CD4-positive, alpha-beta memory T cell (primary cell): Measurements from ENCODE around the gene TAF5. TPM values are rescaled to one million over a fixed set of nuclear protein-coding genes. Genes with fewer than 3 reads are reported as not detected.

Experiments
- CTCF ChIA-PET: fragments of 350-600 bp; sonication (Branson Sonifier 250); formaldehyde crosslinking; loops from one replicate; lab custom pipeline; 2021; ENCODE audit warnings: inconsistent platforms; ENCODE audit not compliant: partially characterized antibody; lab: Charles Lee
- POLR2A ChIA-PET: fragments of 350-600 bp; sonication (Branson Sonifier 250); formaldehyde crosslinking; loops from one replicate; lab custom pipeline; 2021; ENCODE audit not compliant: partially characterized antibody; lab: Charles Lee
- DNase-seq, 5 donors: peaks; one replicate each; pipeline versions ENCODE4 v3.0.0 to v3.0.0-alpha.2; 2020 to 2022; ENCODE audit warnings: mixed read lengths in 1 of 5
- H3K27ac ChIP-seq: one replicate; pipeline ENCODE4 v1.7.0; 2013; ENCODE audit warnings: low read depth, low read length
- H3K27me3 ChIP-seq: 2 replicates; pipeline ENCODE4 v1.7.0; 2013; ENCODE audit warnings: mild to moderate bottlenecking, low read length, moderate library complexity; ENCODE audit not compliant: insufficient read depth
- H3K36me3 ChIP-seq: 2 replicates; pipeline ENCODE4 v1.7.0; 2013; ENCODE audit warnings: mild to moderate bottlenecking, low read length, moderate library complexity; ENCODE audit not compliant: insufficient read depth
- H3K4me1 ChIP-seq: 2 replicates; pipeline ENCODE4 v1.7.0; 2013; ENCODE audit warnings: mild to moderate bottlenecking, low read length, moderate library complexity; ENCODE audit not compliant: insufficient read depth
- H3K4me3 ChIP-seq, 2 donors: one replicate each; pipeline ENCODE4 v1.7.0; 2013; ENCODE audit warnings: low read length in 2 of 2, mild to moderate bottlenecking in 1 of 2
- H3K9me3 ChIP-seq, 2 donors: one replicate each; pipeline ENCODE4 v1.7.0; 2013; ENCODE audit warnings: low read length in 2 of 2, control low read depth in 1 of 2; ENCODE audit not compliant: control insufficient read depth in 1 of 2
- H3K27ac Mint-ChIP-seq, 7 donors: one replicate each; pipeline ENCODE4 v1.8.0; 2020 to 2021; ENCODE audit warnings: mixed read lengths in 7 of 7, mild to moderate bottlenecking in 6 of 7, inconsistent platforms in 3 of 7, moderate library complexity in 3 of 7
- H3K27me3 Mint-ChIP-seq, 2 donors: one replicate each; pipeline ENCODE4 v1.8.0; 2020 to 2021; ENCODE audit warnings: mixed read lengths in 2 of 2
- H3K36me3 Mint-ChIP-seq, 2 donors: one replicate each; pipeline ENCODE4 v1.8.0; 2020 to 2021; ENCODE audit warnings: mixed read lengths in 2 of 2, inconsistent platforms in 1 of 2, mild to moderate bottlenecking in 1 of 2
- H3K4me1 Mint-ChIP-seq, 4 donors: one replicate each; pipeline ENCODE4 v1.8.0; 2020 to 2021; ENCODE audit warnings: mixed read lengths in 4 of 4, mild to moderate bottlenecking in 1 of 4
- H3K4me3 Mint-ChIP-seq, 8 donors: one replicate each; pipeline ENCODE4 v1.8.0; 2020 to 2021; ENCODE audit warnings: mixed read lengths in 8 of 8, mild to moderate bottlenecking in 7 of 8, moderate library complexity in 6 of 8, inconsistent platforms in 3 of 8
- H3K9me3 Mint-ChIP-seq, 8 donors: one replicate each; pipeline ENCODE4 v1.8.0; 2020 to 2021; ENCODE audit warnings: mixed read lengths in 8 of 8, mild to moderate bottlenecking in 5 of 8, inconsistent platforms in 3 of 8, moderate library complexity in 1 of 8
- intact Hi-C: fragments of 100-400 bp; cut with micrococcal nuclease; formaldehyde crosslinking; loops from one replicate; pipeline ENCODE4 v1.15.1; 2023
- polyA plus RNA-seq, 2 donors: library from polyadenylated mRNA; unstranded; fragments of 300-500 nt; fragmentation: Illumina TruSeq; gene quantifications; one replicate each; pipeline ENCODE4 v1.2.3, GENCODE V29; 2021
- total RNA-seq, 2 experiments: library from RNA; stranded (reverse); gene quantifications; one replicate each; pipeline ENCODE4 v1.2.3, GENCODE V29; 2021

The TAF5 gene
- total and polyA plus RNA-seq, 4 experiments from 2014 or later, result 2.5 to 7.9 (median 5.8) TPM

GRCh38 chr10:103367379-103367781, 396 bp upstream of the TAF5 start:
- H3K4me1 ChIP-seq, result peaks cover 22% of the 10 kb centered on the region
- H3K9me3 ChIP-seq, result no peaks in the 10 kb centered on the region
- peak overlapping the region in 1 of 2 donors; percentile 89 for H3K4me3 ChIP-seq
- ChIA-PET CTCF (no interaction called here), POLR2A (interaction anchor here (0.7 to 3.0 kb wide), 15 partner anchors 13 to 917 kb away, joined by 3 to 30 read pairs (median 4); partner anchors contain the start of genes ATP5MK, CALHM2, PCGF6 and PDCD11)
- Mint-ChIP-seq H3K9me3 (no peaks in the 10 kb centered on the region), H3K27me3 (no peaks in the 10 kb centered on the region), H3K4me3 (peak overlapping the region; percentile 92 to 98 (median 96)), H3K4me1 (peaks cover 11 to 25% (median 16%) of the 10 kb centered on the region in 4 donors), H3K27ac (peak overlapping the region; percentile 74 to 98 (median 95)), H3K36me3 (peaks cover 0 to 10% of the 10 kb centered on the region in 2 donors)
- H3K27me3 ChIP-seq, result no peaks in the 10 kb centered on the region
- intact Hi-C loops, result loop anchor here (1.0 to 10.0 kb wide), 4 partner anchors 29 to 865 kb away; partner anchors contain the start of genes ACTR1A, ARL3, ATP5MK and CNNM2
- no peak for DNase-seq
- H3K27ac ChIP-seq, result peak overlapping the region; percentile 79
- H3K36me3 ChIP-seq, result no peaks in the 10 kb centered on the region

DNA sequence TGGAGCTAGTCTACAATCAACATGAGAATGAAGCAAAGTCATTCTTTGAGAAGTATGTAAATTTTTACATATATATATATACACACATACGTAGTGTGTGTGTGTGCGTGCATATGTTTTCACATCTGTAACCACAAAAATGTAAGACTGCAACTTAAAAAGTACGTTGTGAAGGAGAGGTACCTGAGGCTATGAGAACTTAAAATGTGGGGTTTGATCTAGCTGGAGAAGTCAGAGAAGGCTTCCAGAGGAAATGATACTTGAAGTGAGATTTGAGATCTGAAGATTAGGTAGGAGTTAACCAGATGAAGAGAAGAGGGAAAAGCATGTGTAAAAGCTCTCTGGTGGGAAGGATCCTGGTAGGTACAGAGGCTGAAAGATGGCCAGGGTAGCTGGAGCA, 5.8 kb downstream of the TAF5 start:
- Histone ChIP-seq H3K27me3 (no peaks in the 10 kb centered on the region), H3K27ac (no peak overlapping the region), H3K4me3 (no peak overlapping the region), H3K9me3 (no peaks in the 10 kb centered on the region), H3K4me1 (peaks cover 22% of the 10 kb centered on the region), H3K36me3 (peaks cover 13% of the 10 kb centered on the region)
- no peaks in the 10 kb centered on the region for H3K27me3 Mint-ChIP-seq
- peak overlapping the region in 1 of 8 donors; percentile 32 for H3K4me3 Mint-ChIP-seq
- H3K36me3 Mint-ChIP-seq, result peaks cover 27 to 40% of the 10 kb centered on the region in 2 donors
- CTCF ChIA-PET, result no interaction called here
- intact Hi-C loops, result no loop called here
- no peaks in the 10 kb centered on the region for H3K9me3 Mint-ChIP-seq
- POLR2A ChIA-PET, result interaction anchor here (0.5 to 1.0 kb wide), 2 partner anchors 23 to 92 kb away, joined by 3 to 4 read pairs; partner anchors contain the start of genes ATP5MK and PDCD11
- peaks cover 17 to 31% (median 23%) of the 10 kb centered on the region in 4 donors for H3K4me1 Mint-ChIP-seq
- no peak for DNase-seq
- peak overlapping the region in 6 of 7 donors; percentile 14 to 80 (median 33) for H3K27ac Mint-ChIP-seq

- Histone ChIP-seq H3K36me3 (peaks cover 13% of the 10 kb centered on the region), H3K9me3 (no peaks in the 10 kb centered on the region), H3K27me3 (no peaks in the 10 kb centered on the region), H3K27ac (no peak overlapping the region), H3K4me3 (no peak overlapping the region), H3K4me1 (peaks cover 17% of the 10 kb centered on the region)
- DNase-seq, result no peak
- intact Hi-C loops, result no loop called here
- Mint-ChIP-seq H3K36me3 (peaks cover 28 to 42% of the 10 kb centered on the region in 2 donors), H3K27ac (peak overlapping the region in 3 of 7 donors; percentile 1 to 14 (median 8)), H3K9me3 (no peaks in the 10 kb centered on the region), H3K27me3 (no peaks in the 10 kb centered on the region), H3K4me1 (peaks cover 16 to 27% (median 22%) of the 10 kb centered on the region in 4 donors), H3K4me3 (no peak overlapping the region)
- ChIA-PET POLR2A (interaction anchor here (0.5 to 1.0 kb wide), 3 partner anchors 10 to 91 kb away, joined by 3 to 4 read pairs (median 3); partner anchors contain the start of genes ATP5MK and PDCD11), CTCF (no interaction called here)
Measured at GRCh38 chr10:103374263-103374662, 6.5 kb downstream of the TAF5 start.

- intact Hi-C loops, result no loop called here
- Mint-ChIP-seq H3K27me3 (no peaks in the 10 kb centered on the region), H3K9me3 (no peaks in the 10 kb centered on the region), H3K4me3 (no peak overlapping the region), H3K27ac (peak overlapping the region in 1 of 7 donors; percentile 3), H3K4me1 (no peaks in the 10 kb centered on the region), H3K36me3 (peaks cover 28 to 43% of the 10 kb centered on the region in 2 donors)
- ChIA-PET POLR2A (no interaction called here), CTCF (no interaction called here)
- Histone ChIP-seq H3K9me3 (no peaks in the 10 kb centered on the region), H3K4me3 (no peak overlapping the region), H3K4me1 (no peaks in the 10 kb centered on the region), H3K36me3 (peaks cover 3% of the 10 kb centered on the region), H3K27ac (no peak overlapping the region), H3K27me3 (no peaks in the 10 kb centered on the region)
- DNase-seq, result no peak
Measured at GRCh38 chr10:103382769-103383168, 15.0 kb downstream of the TAF5 start.

DNA sequence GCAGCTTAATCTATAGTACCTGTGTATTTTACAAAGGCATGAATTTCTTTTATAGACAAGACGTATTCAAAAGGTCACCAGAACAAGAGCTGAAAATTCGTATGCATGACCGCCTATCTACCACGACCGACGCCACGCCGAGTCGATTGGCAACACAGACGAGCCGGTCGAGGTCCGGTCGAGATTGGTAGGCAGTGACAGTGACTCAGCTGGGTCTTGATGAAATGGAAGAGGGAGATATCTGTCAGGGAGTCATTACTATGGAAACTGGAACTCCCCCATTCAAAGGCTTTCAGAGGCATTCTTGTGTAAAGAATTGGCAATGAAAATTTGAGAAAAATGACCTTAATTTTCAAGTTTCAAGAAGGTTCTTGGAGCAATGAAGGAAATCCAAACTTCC, 26.4 kb downstream of the TAF5 start:
- ChIA-PET POLR2A (interaction anchor here (1.1 kb wide), 1 partner anchor 26 kb away, joined by 3 read pairs; the partner anchor contains the start of gene TAF5), CTCF (interaction anchor here (1.4 to 1.6 kb wide), 2 partner anchors 22 to 89 kb away, joined by 4 to 5 read pairs; no protein-coding TSS in a partner anchor)
- Histone ChIP-seq H3K36me3 (peaks cover 22% of the 10 kb centered on the region), H3K4me1 (peaks cover 44% of the 10 kb centered on the region), H3K4me3 (no peak overlapping the region), H3K27me3 (no peaks in the 10 kb centered on the region), H3K9me3 (no peaks in the 10 kb centered on the region), H3K27ac (no peak overlapping the region)
- Mint-ChIP-seq H3K9me3 (no peaks in the 10 kb centered on the region), H3K4me3 (peak overlapping the region in 7 of 8 donors; percentile 43 to 100 (median 65)), H3K27me3 (no peaks in the 10 kb centered on the region), H3K27ac (peak overlapping the region in 3 of 7 donors; percentile 32 to 73 (median 65)), H3K4me1 (peaks cover 31 to 58% (median 44%) of the 10 kb centered on the region in 4 donors), H3K36me3 (peaks cover 0 to 44% of the 10 kb centered on the region in 2 donors)
- no peak for DNase-seq
- intact Hi-C loops, result loop anchor here (10.0 kb wide), 1 partner anchor 281 kb away; no protein-coding TSS in a partner anchor

GRCh38 chr10:103395754-103396066, 27.9 kb downstream of the TAF5 start:
- Histone ChIP-seq H3K27me3 (no peaks in the 10 kb centered on the region), H3K27ac (peak overlapping the region; percentile 79), H3K9me3 (no peaks in the 10 kb centered on the region), H3K36me3 (peaks cover 14% of the 10 kb centered on the region), H3K4me3 (peak overlapping the region; percentile 87 to 91), H3K4me1 (peaks cover 44% of the 10 kb centered on the region)
- ChIA-PET POLR2A (interaction anchor here (0.6 to 2.7 kb wide), 10 partner anchors 12 to 1577 kb away, joined by 3 to 30 read pairs (median 4); partner anchors contain the start of genes CALHM2, CNNM2, OGA and PCGF6), CTCF (interaction anchor here (1.3 to 1.7 kb wide), 3 partner anchors 20 to 62 kb away, joined by 4 to 6 read pairs (median 6); no protein-coding TSS in a partner anchor)
- intact Hi-C loops, result loop anchor here (1.0 to 10.0 kb wide), 5 partner anchors 28 to 867 kb away; partner anchors contain the start of genes TAF5 and WBP1L
- no peaks in the 10 kb centered on the region for H3K9me3 Mint-ChIP-seq
- DNase-seq, result peak in 1 of 5 donors; percentile 2
- H3K27ac Mint-ChIP-seq, result peak overlapping the region in 6 of 7 donors; percentile 82 to 99 (median 98)
- peaks cover 9 to 54% of the 10 kb centered on the region in 2 donors for H3K36me3 Mint-ChIP-seq
- H3K4me1 Mint-ChIP-seq, result peaks cover 35 to 62% (median 47%) of the 10 kb centered on the region in 4 donors
- no peaks in the 10 kb centered on the region for H3K27me3 Mint-ChIP-seq
- peak overlapping the region; percentile 97 to 100 (median 98) for H3K4me3 Mint-ChIP-seq
